ENCODE data around the gene KLHL20.

DNA sequence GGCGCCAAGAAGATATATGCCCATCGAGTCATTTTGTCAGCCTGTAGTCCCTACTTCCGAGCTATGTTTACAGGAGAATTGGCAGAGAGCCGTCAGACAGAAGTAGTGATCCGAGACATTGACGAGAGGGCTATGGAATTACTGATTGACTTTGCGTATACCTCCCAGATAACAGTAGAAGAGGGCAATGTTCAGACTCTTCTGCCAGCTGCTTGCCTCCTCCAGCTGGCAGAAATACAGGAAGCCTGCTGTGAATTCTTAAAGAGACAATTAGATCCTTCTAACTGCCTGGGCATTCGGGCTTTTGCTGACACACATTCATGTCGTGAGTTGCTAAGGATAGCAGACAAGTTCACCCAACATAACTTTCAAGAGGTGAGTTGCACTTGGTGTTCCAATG is 19.1 kb downstream of the KLHL20 start:
- TF ChIP-seq, protein P1, sequence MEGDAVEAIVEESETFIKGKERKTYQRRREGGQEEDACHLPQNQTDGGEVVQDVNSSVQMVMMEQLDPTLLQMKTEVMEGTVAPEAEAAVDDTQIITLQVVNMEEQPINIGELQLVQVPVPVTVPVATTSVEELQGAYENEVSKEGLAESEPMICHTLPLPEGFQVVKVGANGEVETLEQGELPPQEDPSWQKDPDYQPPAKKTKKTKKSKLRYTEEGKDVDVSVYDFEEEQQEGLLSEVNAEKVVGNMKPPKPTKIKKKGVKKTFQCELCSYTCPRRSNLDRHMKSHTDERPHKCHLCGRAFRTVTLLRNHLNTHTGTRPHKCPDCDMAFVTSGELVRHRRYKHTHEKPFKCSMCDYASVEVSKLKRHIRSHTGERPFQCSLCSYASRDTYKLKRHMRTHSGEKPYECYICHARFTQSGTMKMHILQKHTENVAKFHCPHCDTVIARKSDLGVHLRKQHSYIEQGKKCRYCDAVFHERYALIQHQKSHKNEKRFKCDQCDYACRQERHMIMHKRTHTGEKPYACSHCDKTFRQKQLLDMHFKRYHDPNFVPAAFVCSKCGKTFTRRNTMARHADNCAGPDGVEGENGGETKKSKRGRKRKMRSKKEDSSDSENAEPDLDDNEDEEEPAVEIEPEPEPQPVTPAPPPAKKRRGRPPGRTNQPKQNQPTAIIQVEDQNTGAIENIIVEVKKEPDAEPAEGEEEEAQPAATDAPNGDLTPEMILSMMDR (IDR thresholded peaks at IDR 0.05): no peak
- no peak for TF ChIP-seq POLR2A (IDR thresholded peaks at IDR 0.05)
- TF ChIP-seq EP300 (IDR thresholded peaks at IDR 0.05): no peak
